GM21717 (cell line): Measurements from ENCODE around the gene UBR4.
A peak's percentile ranks its signal among the peaks of the same experiment; 100 is the strongest.
"Not testable (repeated sequence)": the region's sequence is repeated elsewhere in the genome, so short reads cannot be mapped to it uniquely, and the experiment has no call there.

Experiments
- ATAC-seq: cut with Tn5 transposase; IDR thresholded peaks from one replicate; pipeline ENCODE4 v1.9.1; 2021; ENCODE audit warnings: mild to moderate bottlenecking, moderate library complexity; ENCODE audit not compliant: unreplicated experiment

The UBR4 gene

GRCh38 chr1:19209990-19210771 is at the start of gene UBR4:
Gene UBR4 (minus strand): TSS chr1:19210266. CDS start chr1:19210248, 18 bp downstream.
- ATAC-seq: peak; percentile 80

- no peak for ATAC-seq
These were observed 48.3 kb upstream of the UBR4 start for GRCh38 chr1:19258353-19258752.

- ATAC-seq: no peak
These were observed 47.3 kb upstream of the UBR4 start for GRCh38 chr1:19257178-19257914.

DNA sequence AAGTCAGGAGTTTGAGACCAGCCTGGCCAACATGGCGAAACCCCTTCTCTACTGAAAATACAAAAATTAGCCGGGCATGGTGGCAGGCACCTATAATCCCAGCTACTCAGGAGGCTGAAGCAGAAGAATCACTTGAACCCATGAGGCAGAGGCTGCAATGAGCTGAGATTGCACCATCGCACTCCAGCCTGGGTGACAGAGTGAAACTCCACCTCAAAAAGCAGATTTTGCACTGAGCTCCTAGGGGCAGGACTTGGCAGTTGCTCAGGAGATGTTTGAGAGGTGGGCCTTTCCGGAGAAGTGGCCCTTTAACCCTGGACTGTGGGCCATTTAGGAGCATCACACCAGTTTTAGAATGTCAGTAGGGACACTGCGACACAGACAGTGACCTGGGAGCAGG is 46.2 kb upstream of the UBR4 start:
- ATAC-seq: not testable (repeated sequence)

DNA sequence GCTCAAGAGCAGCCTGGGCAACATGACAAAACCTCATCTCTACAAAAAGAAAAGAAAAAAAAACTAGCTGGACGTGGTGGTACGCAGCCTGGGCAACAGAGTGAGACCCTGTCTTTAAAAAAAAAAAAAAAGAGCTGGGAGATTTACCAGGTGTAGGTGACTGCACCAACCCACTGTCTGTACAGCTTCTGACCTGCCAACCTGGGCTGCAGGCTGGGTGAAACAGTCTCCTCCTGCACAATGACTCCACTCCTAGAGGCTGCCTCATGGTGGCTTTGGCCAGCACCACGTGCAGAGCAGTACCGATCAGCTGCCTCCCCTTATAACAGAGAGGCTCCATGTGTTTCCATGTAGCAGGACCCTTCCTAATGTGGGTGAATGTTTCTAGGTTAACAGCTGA is 45.2 kb upstream of the UBR4 start:
- no peak for ATAC-seq

GRCh38 chr1:19254416-19254815 is 44.4 kb upstream of the UBR4 start:
- ATAC-seq: no peak

- peak; percentile 62 for ATAC-seq
These were observed 41.5 kb upstream of the UBR4 start, which contains the start of the genes EMC1 and MRTO4 for GRCh38 chr1:19251305-19252196. Gene EMC1 (minus strand): TSS chr1:19251524. CDS start chr1:19251509, 15 bp downstream. Gene MRTO4 (plus strand): TSS chr1:19251805. CDS start chr1:19251836, 31 bp downstream.

DNA sequence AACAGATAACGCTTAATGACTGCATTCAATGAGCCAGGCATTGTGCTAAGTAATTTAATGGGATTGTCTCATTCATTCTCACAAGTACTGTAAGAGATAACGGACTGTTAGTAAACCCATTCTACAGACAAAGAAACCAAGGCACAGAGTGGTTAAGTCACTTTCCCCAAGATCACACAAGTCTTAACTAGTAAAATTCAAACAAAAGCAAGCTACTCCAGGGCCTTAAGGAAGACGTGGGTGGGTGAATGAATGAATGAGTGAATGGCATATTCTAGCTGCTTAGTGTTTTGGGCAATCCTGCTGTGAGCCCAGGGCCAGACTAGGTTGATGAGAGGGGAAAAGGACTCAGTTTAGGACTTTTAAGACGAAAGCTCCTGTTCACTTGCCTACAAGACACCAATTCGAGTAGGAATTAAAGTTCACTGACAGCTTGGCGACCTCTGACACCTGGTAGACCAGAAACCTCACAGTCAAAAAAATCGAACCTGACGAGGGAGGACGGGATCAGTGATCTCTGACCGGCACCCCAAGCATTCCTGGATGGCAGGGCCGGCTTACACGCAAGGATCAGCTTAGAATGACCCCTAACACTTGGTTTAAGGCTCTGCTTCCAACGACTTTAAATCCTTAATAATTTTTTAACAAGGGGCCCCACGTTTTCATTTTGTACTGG is 40.7 kb upstream of the UBR4 start:
- no peak for ATAC-seq

- ATAC-seq: no peak
These were observed 30.8 kb upstream of the UBR4 start for GRCh38 chr1:19240673-19241538.

DNA sequence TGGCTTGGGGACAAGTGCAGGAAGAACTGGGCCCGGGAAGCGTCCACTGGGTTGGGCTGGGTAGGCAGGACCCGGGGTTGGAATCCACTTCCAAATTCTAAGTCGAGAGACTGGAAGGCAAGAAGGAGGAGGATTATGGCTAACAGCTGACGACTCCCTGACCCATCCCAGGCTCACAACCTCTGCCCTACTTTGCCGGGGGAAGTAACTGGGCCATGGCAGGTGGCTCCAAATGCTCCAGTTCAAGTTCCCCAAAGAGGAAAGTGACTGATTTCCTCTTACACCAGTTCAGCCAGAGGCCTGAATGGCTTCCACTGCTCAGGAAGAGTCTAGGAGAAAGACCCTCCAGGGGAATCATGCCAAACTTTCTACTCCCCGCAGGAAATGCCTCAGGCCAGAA is 29.8 kb upstream of the UBR4 start:
- ATAC-seq: no peak

- ATAC-seq: no peak
These were observed 24.2 kb upstream of the UBR4 start for GRCh38 chr1:19234224-19234623.

DNA sequence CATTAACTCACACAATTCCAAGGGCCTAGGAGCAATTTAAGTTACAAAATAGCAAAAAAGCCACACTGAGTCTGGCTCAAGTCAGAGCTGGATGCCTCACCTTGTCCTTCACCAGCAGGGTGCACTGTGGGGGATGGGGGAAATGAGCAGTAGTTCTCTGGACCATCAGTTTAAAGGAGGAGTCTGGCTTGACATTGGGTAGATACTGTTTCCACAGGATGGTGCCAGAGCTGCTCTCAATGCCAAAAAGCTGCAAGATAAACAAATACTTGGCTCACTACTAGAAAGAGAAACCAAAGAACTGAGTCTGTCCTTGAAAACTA is 22.4 kb upstream of the UBR4 start:
- ATAC-seq: no peak

GRCh38 chr1:19231736-19232523 is 21.9 kb upstream of the UBR4 start:
- not testable (repeated sequence) for ATAC-seq

GRCh38 chr1:19229828-19230325 is 19.8 kb upstream of the UBR4 start:
- ATAC-seq: no peak

DNA sequence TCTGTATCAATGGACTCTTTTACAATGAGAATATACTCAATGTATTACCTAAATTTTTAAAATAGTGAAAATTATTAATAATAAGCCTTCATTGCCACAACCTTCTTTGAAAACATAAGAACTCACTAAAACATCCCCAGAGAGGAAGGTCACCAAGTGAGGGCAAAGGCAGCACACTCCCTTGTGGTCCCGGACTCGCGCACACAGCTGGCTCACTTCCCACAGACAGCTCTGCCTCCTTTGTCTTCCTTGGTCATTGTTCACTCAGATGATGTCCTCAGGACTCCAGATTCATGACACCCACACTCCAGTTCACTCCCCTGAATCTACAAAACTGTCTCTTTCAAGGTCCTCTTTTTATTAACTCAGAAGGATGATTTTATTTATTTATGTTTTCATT is 19.2 kb upstream of the UBR4 start:
- no peak for ATAC-seq

GRCh38 chr1:19222979-19223824 is 13.1 kb upstream of the UBR4 start:
- no peak for ATAC-seq

GRCh38 chr1:19222573-19222972 is 12.5 kb upstream of the UBR4 start:
- ATAC-seq: no peak

GRCh38 chr1:19220991-19221390 is 10.9 kb upstream of the UBR4 start:
- ATAC-seq: no peak
